ENCODE data around the gene GIMAP6.
"Not testable (repeated sequence)": the region's sequence is repeated elsewhere in the genome, so short reads cannot be mapped to it uniquely, and the experiment has no call there.

The GIMAP6 gene

GRCh38 chr7:150631866-150632864, at the start of gene GIMAP6:
Gene GIMAP6, minus strand, starts transcription at chr7:150632385. Its CDS starts 2,243 bp downstream, at chr7:150630142.
- no peak for DNase-seq

- not testable (repeated sequence) for DNase-seq
Measured at GRCh38 chr7:150680364-150680763, 48.2 kb upstream of the GIMAP6 start.

DNA sequence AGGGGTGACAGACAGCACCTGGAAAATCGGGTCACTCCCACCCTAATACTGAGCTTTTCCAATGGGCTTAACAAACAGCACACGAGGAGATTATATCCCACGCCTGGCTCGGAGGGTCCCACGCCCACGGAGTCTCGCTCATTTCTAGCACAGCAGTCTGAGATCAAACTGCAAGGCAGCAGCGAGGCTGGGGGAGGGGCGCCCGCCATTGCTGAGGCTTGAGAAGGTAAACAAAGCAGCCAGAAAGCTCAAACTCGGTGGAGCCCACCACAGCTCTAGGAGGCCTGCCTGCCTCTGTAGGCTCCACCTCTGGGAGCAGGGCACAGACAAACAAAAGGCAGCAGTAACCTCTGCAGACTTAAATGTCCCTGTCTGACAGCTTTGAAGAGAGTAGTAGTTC, 46.4 kb upstream of the GIMAP6 start:
- not testable (repeated sequence) for DNase-seq

DNA sequence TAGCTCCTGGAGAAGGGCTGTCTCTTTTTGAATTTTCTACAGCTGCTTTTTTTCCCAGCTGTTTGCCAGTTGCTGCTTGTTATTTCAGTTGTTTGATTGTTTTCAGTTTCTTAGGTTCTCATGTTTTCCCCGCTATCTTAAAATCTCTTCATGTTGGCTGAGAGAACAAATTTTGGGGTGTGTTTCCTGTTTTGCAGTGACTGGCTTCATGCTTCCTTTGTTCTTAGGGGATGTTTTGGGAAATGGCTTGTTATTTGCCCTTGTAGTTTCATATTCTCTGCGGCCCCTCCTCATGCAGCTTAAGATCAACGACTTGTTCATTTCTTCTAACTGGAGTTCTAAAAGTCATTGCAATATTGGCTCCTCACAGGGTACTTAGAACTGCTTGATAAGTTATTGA, 44.7 kb upstream of the GIMAP6 start:
- DNase-seq: not testable (repeated sequence)

- DNase-seq: not testable (repeated sequence)
Measured at GRCh38 chr7:150676276-150676675, 44.1 kb upstream of the GIMAP6 start.

- no peak for DNase-seq
Measured at GRCh38 chr7:150675714-150676113, 43.5 kb upstream of the GIMAP6 start.

DNA sequence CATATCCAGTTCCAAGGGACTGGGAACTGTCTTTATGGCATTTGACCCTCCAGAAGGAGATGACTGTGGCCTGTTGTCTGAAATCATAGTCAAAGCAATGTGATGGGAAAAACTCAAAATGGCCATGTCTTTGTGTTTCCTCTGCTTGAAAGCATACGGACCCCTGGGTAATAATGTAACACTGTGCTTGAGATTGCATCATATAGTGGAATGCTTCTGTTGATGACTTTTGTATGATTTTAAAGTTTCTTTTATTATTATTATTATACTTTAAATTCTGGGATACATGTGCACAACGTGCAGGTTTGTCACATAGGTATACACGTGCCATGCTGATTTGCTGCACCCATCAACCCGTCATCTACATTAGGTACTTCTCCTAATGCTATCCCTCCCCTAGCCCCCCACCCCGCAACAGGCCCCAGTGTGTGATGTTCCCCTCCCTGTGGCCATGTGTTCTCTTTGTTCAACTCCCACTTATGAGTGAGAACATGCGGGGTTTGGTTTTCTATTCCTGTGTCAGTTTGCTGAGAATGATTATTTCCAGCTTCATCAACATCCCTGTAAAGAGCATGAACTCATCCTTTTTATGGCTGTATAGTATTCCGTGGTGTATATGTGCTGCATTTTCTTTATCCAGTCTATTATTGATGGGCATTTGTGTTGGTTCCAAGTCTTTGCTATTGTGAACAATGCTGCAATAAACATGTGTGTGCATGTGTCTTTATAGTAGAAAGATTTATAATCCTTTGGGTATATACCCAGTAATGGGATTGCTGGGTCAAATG, 39.8 kb upstream of the GIMAP6 start:
- not testable (repeated sequence) for DNase-seq

DNA sequence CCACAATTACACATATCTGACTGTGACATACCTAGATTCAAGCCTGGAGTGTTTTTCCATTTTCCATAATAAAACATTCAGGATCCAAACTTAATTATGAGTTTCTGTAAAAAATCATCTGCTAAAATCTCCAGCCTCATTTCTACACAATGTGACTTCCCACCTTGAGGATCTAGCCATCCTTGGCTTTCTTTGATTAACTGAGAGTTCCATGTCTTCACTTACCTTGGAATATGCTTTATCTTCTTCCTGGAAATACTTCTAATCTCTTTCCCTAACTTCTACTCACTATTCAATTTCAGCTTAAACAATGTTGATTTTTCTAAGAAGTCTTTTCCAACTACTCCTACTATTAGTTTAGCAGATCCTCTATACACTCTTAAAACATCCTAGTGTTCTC, 36.8 kb upstream of the GIMAP6 start:
- no peak for DNase-seq

DNA sequence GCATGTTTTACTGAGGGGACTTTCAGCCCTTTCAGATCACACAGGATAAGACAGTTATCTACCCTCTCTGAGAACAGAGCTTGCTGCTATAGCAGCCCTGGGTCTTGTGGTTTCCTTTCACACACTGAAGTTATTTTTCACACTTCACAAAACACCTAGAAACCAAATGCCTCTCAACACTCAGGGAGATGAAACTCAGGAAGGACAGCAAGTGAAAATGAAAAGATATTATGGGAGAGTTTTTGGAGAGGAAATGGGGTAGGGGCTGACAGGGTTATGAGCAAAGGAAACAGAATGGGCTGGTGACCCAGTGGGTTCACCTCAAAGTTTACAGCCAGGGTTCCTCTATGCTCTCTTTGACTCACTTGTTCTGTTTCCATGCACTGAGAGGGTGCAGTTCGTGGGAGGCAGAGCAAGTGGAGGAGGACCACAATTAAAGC, 36.3 kb upstream of the GIMAP6 start:
- no peak for DNase-seq

DNA sequence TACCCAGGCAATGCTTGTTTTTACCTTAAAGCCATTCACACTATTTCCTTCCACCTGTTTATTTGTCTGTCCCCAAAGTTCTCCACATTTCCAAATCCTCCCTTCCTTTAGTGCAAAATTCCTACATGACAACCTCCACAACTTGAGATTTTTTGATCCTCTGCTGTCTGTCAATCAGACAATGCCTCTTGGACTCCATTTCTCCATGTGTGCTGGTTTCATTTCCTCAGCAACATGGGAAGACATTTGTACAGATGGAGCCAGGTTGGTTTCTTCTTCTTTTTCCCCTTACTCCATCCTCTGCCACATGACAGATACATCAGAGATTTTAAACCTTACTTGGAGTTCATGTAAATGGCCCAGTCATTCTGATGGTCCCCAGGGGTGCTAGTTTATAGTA, 34.2 kb upstream of the GIMAP6 start:
- no peak for DNase-seq

DNA sequence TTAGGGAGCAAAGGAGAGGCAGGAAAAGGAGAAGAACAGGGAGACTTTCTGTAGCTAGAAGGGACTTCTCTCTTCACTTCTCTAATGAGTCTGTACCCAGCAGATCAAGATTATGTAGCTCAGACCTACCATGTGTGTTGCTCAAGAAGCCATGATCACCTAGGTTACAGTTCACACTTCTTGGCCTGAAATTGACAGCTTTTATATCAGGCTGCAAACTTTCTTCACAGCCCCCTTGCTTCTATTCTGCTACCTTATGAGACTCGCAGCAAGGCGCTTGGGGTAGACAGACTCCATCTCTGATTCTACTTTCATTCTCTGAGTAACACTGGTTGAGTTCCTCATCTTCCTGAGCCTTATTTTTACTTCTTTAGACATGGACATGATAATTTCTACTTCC, 33.7 kb upstream of the GIMAP6 start:
- no peak for DNase-seq

- no peak for DNase-seq
Measured at GRCh38 chr7:150665089-150665748, 33.0 kb upstream of the GIMAP6 start.

- DNase-seq: no peak
Measured at GRCh38 chr7:150663802-150664494, 31.8 kb upstream of the GIMAP6 start.

DNA sequence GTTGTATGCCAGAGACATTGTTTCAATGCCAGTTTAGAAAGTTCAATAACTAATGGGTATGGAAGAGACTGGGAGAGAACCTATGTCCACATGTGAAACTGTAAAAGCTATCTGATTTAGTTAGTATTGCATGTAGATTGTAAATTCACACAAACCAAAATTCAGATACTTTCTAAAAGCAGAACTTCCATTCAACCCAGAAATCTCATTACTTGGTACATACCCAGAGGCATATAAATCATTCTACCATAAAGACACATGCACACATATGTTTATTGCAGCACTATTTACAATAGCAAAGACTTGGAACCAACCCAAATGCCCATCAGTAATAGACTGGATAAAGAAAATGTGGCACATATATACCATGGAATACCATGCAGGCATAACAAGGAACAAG, 30.6 kb upstream of the GIMAP6 start:
- not testable (repeated sequence) for DNase-seq

- DNase-seq: no peak
Measured at GRCh38 chr7:150660939-150661613, 28.9 kb upstream of the GIMAP6 start.

GRCh38 chr7:150657526-150657925, 25.3 kb upstream of the GIMAP6 start:
- no peak for DNase-seq

GRCh38 chr7:150656047-150656446, 23.9 kb upstream of the GIMAP6 start:
- no peak for DNase-seq

DNA sequence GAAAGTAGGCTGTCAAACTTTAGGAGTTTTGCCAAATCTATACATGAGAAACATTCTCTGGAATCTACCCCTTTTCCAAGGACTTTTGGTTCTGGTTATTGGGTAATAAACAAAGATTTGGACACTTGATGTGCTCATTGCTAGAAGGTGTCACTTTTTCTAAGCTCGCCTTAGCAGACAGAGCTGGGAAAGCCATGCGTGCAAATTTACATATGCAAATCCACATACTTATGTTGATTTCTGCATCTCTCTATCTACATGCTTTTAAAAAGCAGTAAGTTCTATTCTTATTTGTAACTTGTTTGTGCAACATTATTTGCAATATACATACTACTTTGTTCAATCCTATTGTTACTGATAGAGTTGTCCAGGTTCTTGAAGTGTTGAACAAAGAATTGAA, 22.5 kb upstream of the GIMAP6 start:
- no peak for DNase-seq

DNA sequence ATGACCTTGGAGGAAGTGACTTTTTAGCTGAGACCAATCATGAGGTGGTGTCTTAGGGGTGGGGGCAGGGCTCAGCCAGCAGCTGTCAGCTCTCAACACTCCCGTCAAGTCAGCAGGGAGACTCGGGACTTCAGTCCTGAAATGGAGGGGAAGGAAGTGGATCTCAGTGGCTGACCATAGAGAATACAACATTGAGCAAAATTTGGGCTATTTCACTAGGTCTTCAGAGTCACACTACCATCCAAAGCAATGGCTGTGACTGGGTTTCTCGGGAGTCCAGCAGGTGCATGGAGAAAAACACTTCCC, 16.8 kb upstream of the GIMAP6 start:
- no peak for DNase-seq

- DNase-seq: no peak
Measured at GRCh38 chr7:150648353-150649079, 16.3 kb upstream of the GIMAP6 start.

Data from T1000 (cell line).